Adipocyte (in vitro differentiated cells): ENCODE results near the gene SBF1.

Source experiments
- DNase-seq: peaks from one replicate; pipeline ENCODE4 v3.0.0-alpha.2; 2015; ENCODE audit warnings: low read depth
- H3K27me3 ChIP-seq: replicated peaks from 2 replicates; pipeline ENCODE4 v1.7.0; 2013; ENCODE audit warnings: mild to moderate bottlenecking, low read length, moderate library complexity; ENCODE audit not compliant: control insufficient read depth, insufficient read depth
- H3K36me3 ChIP-seq: 2 replicates; pipeline ENCODE4 v1.7.0; 2013; ENCODE audit warnings: low read length, mild to moderate bottlenecking, moderate library complexity; ENCODE audit not compliant: control insufficient read depth, insufficient read depth, severe bottlenecking
- H3K4me1 ChIP-seq: 2 replicates; pipeline ENCODE4 v1.7.0; 2013; ENCODE audit warnings: mild to moderate bottlenecking, low read length, moderate library complexity; ENCODE audit not compliant: control insufficient read depth, insufficient read depth
- H3K4me3 ChIP-seq: 2 replicates; pipeline ENCODE4 v1.7.0; 2013; ENCODE audit warnings: mild to moderate bottlenecking, low read length, moderate library complexity
- H3K9ac ChIP-seq: 2 replicates; pipeline ENCODE4 v1.7.0; 2013; ENCODE audit warnings: mild to moderate bottlenecking, low read length, moderate library complexity
- H3K9me3 ChIP-seq: 2 replicates; pipeline ENCODE4 v1.7.0; 2013; ENCODE audit warnings: mild to moderate bottlenecking, low read length, moderate library complexity; ENCODE audit not compliant: control insufficient read depth

The SBF1 gene

DNA sequence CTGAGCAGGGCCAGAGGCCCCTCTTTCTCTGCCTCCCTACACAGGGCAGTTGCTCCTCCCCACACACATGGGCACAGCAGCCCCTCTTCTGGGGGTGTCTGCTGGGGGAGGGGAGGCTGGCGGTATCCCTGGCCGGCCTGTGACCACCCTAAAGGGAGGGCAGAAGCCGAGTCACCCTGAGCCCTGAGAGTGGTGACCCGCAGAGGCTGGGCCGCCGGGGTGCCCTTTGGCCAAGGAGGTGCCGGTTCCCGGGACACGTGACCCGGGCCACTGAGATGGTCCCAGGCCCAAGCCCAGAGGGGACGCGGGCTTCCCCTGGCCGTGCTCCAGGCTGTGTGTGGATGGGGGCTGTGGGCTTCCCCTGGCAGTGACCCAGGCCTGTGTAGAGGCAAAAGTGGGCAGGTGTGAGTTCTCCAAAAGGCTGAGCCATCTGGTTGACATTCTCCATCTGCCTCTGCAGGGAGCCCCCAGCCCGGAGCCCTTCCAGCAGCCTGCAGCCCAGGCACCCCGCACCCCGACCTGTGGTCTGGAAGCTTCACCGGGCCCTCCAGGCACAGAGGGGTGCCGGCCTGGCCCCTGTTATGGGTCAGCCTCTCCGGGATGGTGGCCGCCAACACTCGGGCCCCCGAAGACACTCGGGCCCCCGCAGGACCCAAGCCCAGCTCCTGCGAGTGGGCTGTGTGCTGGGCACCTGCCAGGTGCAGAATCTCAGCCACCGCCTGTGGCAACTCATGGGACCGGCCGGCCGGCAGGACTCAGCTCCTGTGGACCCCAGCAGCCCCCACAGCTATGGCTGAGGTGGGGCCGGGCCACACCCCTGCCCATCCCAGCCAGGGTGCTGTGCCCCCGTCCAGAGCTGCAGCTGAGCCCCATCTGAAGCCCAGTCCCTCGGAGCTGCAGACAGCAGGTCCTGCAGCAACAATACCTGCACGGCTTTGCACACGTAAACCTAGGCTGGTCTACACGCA lies 7.6 kb upstream of the SBF1 start:
- DNase-seq = no peak
- Histone ChIP-seq H3K9ac (peak overlapping the region; percentile 85), H3K27me3 (peaks cover 10% of the 10 kb centered on the region), H3K9me3 (no peaks in the 10 kb centered on the region), H3K36me3 (no peaks in the 10 kb centered on the region), H3K4me3 (peak overlapping the region; percentile 82), H3K4me1 (no peaks in the 10 kb centered on the region)

DNA sequence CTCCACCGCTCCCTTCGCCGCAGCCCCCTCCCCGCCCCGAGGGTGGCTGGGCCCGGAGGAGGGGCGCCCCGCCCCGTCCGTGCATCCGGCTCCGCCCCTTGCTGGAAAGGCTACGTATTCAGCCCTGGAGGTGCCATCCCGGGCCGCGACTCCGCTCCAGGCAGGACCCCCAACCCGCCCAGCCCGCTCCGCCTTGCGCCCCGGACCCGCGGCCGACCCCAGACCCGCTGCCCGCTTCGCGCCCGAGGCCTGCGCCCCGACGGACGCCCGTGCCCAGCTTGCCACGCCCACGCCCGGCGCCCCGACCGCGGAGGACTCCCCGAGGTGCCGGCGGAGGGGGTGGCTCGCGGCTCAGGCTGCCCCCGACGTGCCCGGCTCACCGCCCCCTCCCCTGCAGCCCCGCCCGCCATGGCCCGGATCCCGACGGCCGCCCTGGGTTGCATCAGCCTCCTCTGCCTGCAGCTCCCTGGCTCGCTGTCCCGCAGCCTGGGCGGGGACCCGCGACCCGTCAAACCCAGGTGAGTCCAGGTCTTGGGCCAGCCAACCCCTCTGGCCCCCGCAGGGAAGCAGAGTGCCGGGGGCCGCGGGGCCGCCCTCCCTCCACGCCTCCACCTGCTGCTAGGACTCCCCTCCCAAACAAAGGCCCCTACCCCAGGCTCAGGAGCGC lies 6.7 kb upstream of the SBF1 start, which contains the start of gene ADM2:
TSS of gene ADM2 (plus strand) at position 104 of the 667 bp plus-strand sequence. CDS start at position 409, 305 bp downstream.
- peak within 1 kb of the TSS; percentile 82 for H3K4me3 ChIP-seq
- no peaks in the 10 kb centered on the region for H3K9me3 ChIP-seq
- H3K36me3 ChIP-seq = no peaks in the 10 kb centered on the region
- H3K9ac ChIP-seq = peak within 1 kb of the TSS; percentile 85
- H3K4me1 ChIP-seq = no peaks in the 10 kb centered on the region
- H3K27me3 ChIP-seq = peaks cover 10% of the 10 kb centered on the region
- peak; percentile 73 for DNase-seq

DNA sequence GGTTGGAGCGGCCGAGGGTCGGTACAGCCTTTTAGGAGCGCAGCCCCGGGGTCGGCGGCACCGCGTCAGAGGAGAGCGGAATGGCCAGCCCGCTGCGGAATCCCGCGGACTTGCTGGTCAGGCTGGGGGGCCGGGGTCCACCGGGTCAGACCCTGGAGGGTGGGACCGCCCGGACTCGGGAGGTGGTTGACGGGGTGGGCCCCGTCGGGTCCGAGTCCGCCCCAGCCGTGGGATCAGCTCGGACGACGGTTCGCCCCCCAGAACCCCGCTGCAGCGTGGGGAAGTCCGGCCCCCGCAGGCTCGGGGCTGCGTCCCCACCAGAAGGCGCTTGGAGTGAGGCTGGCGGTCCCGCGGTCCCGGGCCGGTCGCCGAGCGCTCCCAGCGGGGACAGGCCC lies 6.2 kb upstream of the SBF1 start:
- Histone ChIP-seq H3K9ac (peak overlapping the region; percentile 85), H3K4me3 (peak overlapping the region; percentile 82), H3K27me3 (peaks cover 10% of the 10 kb centered on the region), H3K9me3 (no peaks in the 10 kb centered on the region), H3K4me1 (no peaks in the 10 kb centered on the region), H3K36me3 (no peaks in the 10 kb centered on the region)
- DNase-seq = no peak

GRCh38 chr22:50479721-50480120 lies 4.9 kb upstream of the SBF1 start:
- Histone ChIP-seq H3K9me3 (no peaks in the 10 kb centered on the region), H3K4me1 (peaks cover 3% of the 10 kb centered on the region), H3K4me3 (no peak overlapping the region), H3K27me3 (peaks cover 10% of the 10 kb centered on the region), H3K36me3 (no peaks in the 10 kb centered on the region), H3K9ac (no peak overlapping the region)
- DNase-seq = no peak

DNA sequence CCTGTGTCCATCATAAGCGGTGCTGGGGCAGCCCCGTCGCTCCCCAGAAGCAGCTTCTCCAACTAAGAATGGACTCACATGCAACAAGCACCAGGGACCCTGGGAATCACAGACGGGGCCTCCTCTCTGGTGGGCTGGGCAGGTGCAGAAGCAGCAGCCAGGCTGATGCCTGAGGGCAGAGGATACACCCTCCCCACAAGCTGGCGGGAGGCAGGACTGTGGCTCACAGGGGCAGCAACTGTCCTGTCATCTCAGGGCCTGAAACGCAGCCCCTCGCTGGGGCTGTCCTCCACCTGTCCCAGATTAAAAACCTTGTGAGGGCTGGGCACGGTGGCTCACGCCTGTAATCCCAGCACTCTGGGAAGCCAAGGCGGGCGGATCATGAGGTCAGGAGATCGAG lies 3.1 kb upstream of the SBF1 start:
- DNase-seq = no peak
- Histone ChIP-seq H3K4me3 (no peak overlapping the region), H3K27me3 (peaks cover 10% of the 10 kb centered on the region), H3K9me3 (no peaks in the 10 kb centered on the region), H3K36me3 (no peaks in the 10 kb centered on the region), H3K9ac (no peak overlapping the region), H3K4me1 (peaks cover 13% of the 10 kb centered on the region)

GRCh38 chr22:50476868-50477267 lies 2.0 kb upstream of the SBF1 start:
- peaks cover 14% of the 10 kb centered on the region for H3K4me1 ChIP-seq
- no peak overlapping the region for H3K4me3 ChIP-seq
- no peak overlapping the region for H3K9ac ChIP-seq
- H3K27me3 ChIP-seq = peaks cover 10% of the 10 kb centered on the region
- no peaks in the 10 kb centered on the region for H3K9me3 ChIP-seq
- H3K36me3 ChIP-seq = no peaks in the 10 kb centered on the region
- no peak for DNase-seq

GRCh38 chr22:50475652-50476002 lies 792 bp upstream of the SBF1 start:
- DNase-seq = no peak
- H3K9me3 ChIP-seq = no peaks in the 10 kb centered on the region
- peaks cover 10% of the 10 kb centered on the region for H3K27me3 ChIP-seq
- peaks cover 14% of the 10 kb centered on the region for H3K4me1 ChIP-seq
- peak overlapping the region; percentile 84 for H3K4me3 ChIP-seq
- no peaks in the 10 kb centered on the region for H3K36me3 ChIP-seq
- H3K9ac ChIP-seq = peak overlapping the region; percentile 86

- Histone ChIP-seq H3K4me1 (peaks cover 22% of the 10 kb centered on the region), H3K4me3 (peak overlapping the region; percentile 84), H3K9me3 (no peaks in the 10 kb centered on the region), H3K9ac (peak overlapping the region; percentile 84), H3K36me3 (no peaks in the 10 kb centered on the region), H3K27me3 (no peaks in the 10 kb centered on the region)
- DNase-seq = peak; percentile 76
Observed at GRCh38 chr22:50473855-50474671, 772 bp downstream of the SBF1 start.

DNA sequence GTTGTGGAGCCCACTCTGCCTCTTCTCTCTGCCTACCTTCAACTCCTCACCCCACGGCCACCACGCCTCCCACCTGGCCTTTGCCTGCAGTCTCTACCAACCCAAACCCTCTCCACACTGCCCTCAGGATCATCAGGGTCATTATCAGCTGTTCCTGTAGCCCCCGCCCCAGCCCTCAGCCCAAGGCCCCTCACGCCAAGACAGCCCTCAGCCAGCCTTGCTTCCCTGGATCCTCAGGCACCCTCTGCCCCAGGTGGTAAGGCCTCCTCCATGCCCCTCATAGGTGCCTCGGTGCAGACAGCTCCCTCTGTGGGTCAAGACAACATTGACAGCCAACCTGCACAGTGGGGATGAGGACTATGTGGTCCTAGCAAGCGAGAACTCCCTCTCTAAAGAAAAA lies 1.7 kb downstream of the SBF1 start:
- no peaks in the 10 kb centered on the region for H3K9me3 ChIP-seq
- no peaks in the 10 kb centered on the region for H3K27me3 ChIP-seq
- peak overlapping the region; percentile 84 for H3K9ac ChIP-seq
- peaks cover 25% of the 10 kb centered on the region for H3K4me1 ChIP-seq
- peak overlapping the region; percentile 84 for H3K4me3 ChIP-seq
- no peak for DNase-seq
- no peaks in the 10 kb centered on the region for H3K36me3 ChIP-seq

DNA sequence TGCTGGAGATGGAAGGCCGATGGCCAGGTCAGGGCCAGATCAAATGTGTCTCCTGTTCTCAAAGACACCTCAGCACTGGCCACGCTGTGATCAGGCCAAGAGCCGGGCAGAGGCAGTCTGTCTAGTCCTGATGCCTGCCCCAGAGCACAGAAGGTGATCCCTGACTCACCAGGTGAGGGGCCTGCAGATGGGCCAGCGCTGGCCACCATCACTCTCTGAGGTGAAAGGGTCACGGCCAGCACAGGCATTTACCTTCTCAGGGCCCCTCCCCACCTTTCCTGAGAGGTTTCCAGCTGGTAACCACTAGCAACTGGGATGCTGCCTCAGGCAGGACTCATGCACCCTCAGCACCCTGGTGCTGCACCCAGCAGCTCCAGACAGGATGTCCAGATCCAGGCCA lies 2.9 kb downstream of the SBF1 start:
- Histone ChIP-seq H3K9ac (no peak overlapping the region), H3K9me3 (no peaks in the 10 kb centered on the region), H3K4me1 (peaks cover 25% of the 10 kb centered on the region), H3K27me3 (no peaks in the 10 kb centered on the region), H3K4me3 (no peak overlapping the region), H3K36me3 (peaks cover 5% of the 10 kb centered on the region)
- no peak for DNase-seq
